Nephron (organoid): ENCODE data around the gene FLVCR1.

Source experiments
- H3K27ac Mint-ChIP-seq, 3 experiments: 2 replicates each; pipeline ENCODE4 v1.8.0; 2020; ENCODE audit warnings: mixed read lengths in 3 of 3, mild to moderate bottlenecking in 2 of 3, moderate library complexity in 1 of 3
- H3K27me3 Mint-ChIP-seq: 2 replicates; pipeline ENCODE4 v1.8.0; 2021; ENCODE audit warnings: low read depth, mild to moderate bottlenecking, moderate library complexity, mixed read lengths
- H3K36me3 Mint-ChIP-seq: 2 replicates; pipeline ENCODE4 v1.8.0; 2020; ENCODE audit warnings: low read depth, mixed read lengths
- H3K4me1 Mint-ChIP-seq: 2 replicates; pipeline ENCODE4 v1.8.0; 2020; ENCODE audit warnings: mixed read lengths
- H3K4me3 Mint-ChIP-seq, 3 experiments: 2 replicates each; pipeline ENCODE4 v1.8.0; 2020; ENCODE audit warnings: mild to moderate bottlenecking in 3 of 3, mixed read lengths in 3 of 3, moderate library complexity in 2 of 3
- H3K9me3 Mint-ChIP-seq: 2 replicates; pipeline ENCODE4 v1.8.0; 2020; ENCODE audit warnings: mixed read lengths
- TF ChIP-seq, protein P1 (sequence below), 3 experiments: fragments of 200-600 bp; sonication (generic); IDR thresholded peaks; one replicate each; pipeline ENCODE4 v1.5.0; 2021; ENCODE audit warnings: antibody characterized with exemption in 3 of 3; ENCODE audit not compliant: unreplicated experiment in 3 of 3

Gene FLVCR1

DNA sequence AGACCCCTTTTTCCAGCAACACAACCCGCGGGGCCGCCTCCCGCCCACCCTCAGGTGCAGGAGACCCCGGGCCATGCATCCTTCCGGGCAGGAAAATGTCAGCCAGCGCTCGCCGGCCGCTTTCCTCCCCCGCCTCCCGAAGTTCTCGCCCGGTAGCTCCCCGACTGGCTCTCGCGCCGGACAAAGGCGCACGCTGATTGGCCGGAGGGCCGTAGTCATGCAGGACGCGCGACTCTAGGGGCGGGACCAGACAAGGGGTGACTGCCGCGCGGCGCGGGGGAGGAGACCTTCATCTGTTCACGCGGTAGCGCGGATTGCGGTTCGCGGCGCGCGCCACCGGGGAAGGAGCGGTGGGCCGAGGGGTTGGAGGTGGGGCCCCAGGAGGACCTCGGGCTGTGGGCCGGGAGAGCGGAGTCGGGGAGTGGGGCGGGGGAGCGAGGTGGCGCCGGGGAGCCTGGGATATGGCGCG lies at the start of gene FLVCR1:
Gene FLVCR1, plus strand, starts transcription at position 284 of the 469 bp plus-strand sequence. Its CDS starts 178 bp downstream, at position 462.
- peaks cover 11% of the 10 kb centered on the region for H3K4me1 Mint-ChIP-seq
- H3K9me3 Mint-ChIP-seq = no peaks in the 10 kb centered on the region
- peak within 1 kb of the TSS; percentile 95 to 98 (median 96) for H3K27ac Mint-ChIP-seq
- H3K4me3 Mint-ChIP-seq = peak within 1 kb of the TSS in 2 of 3 experiments; percentile 89 to 96
- peaks cover 12% of the 10 kb centered on the region for H3K36me3 Mint-ChIP-seq
- TF ChIP-seq, protein P1, sequence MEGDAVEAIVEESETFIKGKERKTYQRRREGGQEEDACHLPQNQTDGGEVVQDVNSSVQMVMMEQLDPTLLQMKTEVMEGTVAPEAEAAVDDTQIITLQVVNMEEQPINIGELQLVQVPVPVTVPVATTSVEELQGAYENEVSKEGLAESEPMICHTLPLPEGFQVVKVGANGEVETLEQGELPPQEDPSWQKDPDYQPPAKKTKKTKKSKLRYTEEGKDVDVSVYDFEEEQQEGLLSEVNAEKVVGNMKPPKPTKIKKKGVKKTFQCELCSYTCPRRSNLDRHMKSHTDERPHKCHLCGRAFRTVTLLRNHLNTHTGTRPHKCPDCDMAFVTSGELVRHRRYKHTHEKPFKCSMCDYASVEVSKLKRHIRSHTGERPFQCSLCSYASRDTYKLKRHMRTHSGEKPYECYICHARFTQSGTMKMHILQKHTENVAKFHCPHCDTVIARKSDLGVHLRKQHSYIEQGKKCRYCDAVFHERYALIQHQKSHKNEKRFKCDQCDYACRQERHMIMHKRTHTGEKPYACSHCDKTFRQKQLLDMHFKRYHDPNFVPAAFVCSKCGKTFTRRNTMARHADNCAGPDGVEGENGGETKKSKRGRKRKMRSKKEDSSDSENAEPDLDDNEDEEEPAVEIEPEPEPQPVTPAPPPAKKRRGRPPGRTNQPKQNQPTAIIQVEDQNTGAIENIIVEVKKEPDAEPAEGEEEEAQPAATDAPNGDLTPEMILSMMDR (IDR thresholded peaks at IDR 0.05; ENCODE audit: unreplicated experiment in 3 of 3) = no peak
- no peaks in the 10 kb centered on the region for H3K27me3 Mint-ChIP-seq

- H3K27me3 Mint-ChIP-seq = no peaks in the 10 kb centered on the region
- no peak overlapping the region for H3K4me3 Mint-ChIP-seq
Measured at GRCh38 chr1:212814537-212815334, 43.3 kb upstream of the FLVCR1 start.

DNA sequence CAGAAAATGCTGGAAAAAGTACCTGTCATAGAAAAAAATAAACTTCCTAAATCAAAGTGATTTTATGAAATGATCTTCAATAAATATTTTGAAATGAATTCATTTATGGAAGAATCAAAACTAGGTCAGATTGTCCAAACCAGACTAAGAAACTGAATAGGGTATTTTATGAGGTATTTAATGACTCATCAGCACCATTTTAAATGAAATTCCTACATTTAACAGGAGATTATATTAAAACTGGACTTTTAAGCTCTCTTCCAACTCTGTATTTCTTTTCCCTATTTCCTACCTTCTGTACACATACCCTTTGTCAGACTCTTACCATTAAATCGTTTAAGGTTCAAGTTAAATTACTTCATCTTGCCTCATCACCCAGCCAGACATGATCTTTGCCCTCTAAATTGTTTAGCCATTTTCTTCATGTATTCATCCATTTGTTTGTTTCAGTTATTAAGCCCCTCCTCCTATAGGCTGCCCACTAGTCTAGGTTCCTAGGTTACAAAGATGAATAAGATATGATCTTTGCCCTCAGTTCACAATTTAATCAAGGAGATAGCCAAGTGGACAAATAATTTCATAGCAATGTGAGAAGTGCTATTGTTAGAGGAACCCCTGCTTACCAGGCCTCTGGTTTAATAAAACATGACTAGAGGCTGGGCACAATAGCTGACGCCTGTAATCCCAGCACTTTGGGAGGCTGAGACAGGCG lies 41.4 kb upstream of the FLVCR1 start:
- no peaks in the 10 kb centered on the region for H3K27me3 Mint-ChIP-seq
- H3K4me1 Mint-ChIP-seq = no peaks in the 10 kb centered on the region
- H3K36me3 Mint-ChIP-seq = peaks cover 6% of the 10 kb centered on the region
- no peak overlapping the region for H3K4me3 Mint-ChIP-seq
- no peaks in the 10 kb centered on the region for H3K9me3 Mint-ChIP-seq
- no peak overlapping the region for H3K27ac Mint-ChIP-seq
- TF ChIP-seq, protein P1 (IDR thresholded peaks at IDR 0.05; ENCODE audit: unreplicated experiment in 3 of 3) = no peak

More at GRCh38 chr1:212814537-212815334, 43.3 kb upstream of the FLVCR1 start:
- Mint-ChIP-seq H3K27ac (no peak overlapping the region), H3K4me1 (no peaks in the 10 kb centered on the region), H3K9me3 (no peaks in the 10 kb centered on the region), H3K36me3 (peaks cover 6% of the 10 kb centered on the region)
- TF ChIP-seq, protein P1 (IDR thresholded peaks at IDR 0.05; ENCODE audit: unreplicated experiment in 3 of 3) = peak; percentile 27 to 46 (median 32)

GRCh38 chr1:212819726-212820125 lies 38.3 kb upstream of the FLVCR1 start:
- Mint-ChIP-seq H3K27me3 (no peaks in the 10 kb centered on the region), H3K4me1 (no peaks in the 10 kb centered on the region), H3K4me3 (no peak overlapping the region), H3K9me3 (peaks cover 2% of the 10 kb centered on the region), H3K36me3 (peaks cover 6% of the 10 kb centered on the region), H3K27ac (no peak overlapping the region)
- TF ChIP-seq, protein P1 (IDR thresholded peaks at IDR 0.05; ENCODE audit: unreplicated experiment in 3 of 3) = no peak

DNA sequence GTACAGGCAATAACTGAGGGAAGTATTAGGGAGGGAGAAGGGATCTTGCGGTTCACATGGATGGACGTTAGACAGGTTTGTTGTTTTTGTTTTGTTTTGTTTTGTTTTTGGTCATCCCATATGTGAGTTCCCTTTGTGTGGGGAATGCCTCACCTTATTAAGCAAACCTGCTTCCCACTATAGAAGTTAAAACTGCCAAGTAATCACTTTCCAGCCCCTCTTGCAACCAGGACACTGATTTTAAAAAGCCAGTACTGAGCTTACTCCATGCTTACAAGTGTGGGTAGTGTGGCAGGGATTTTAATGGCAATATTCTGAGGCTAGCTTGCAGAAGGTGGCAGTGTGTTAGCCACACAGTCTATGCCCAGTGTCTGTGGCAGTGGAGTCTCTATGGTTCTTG lies 37.1 kb upstream of the FLVCR1 start:
- peaks cover 8% of the 10 kb centered on the region for H3K9me3 Mint-ChIP-seq
- no peak overlapping the region for H3K4me3 Mint-ChIP-seq
- TF ChIP-seq, protein P1 (IDR thresholded peaks at IDR 0.05; ENCODE audit: unreplicated experiment in 3 of 3) = no peak
- H3K27ac Mint-ChIP-seq = no peak overlapping the region
- no peaks in the 10 kb centered on the region for H3K36me3 Mint-ChIP-seq
- peaks cover under 1% of the 10 kb centered on the region for H3K27me3 Mint-ChIP-seq
- no peaks in the 10 kb centered on the region for H3K4me1 Mint-ChIP-seq
